Left cardiac atrium (tissue), 4 donors: Measurements from ENCODE around the gene KAT14. TPM values are rescaled to one million over a fixed set of nuclear protein-coding genes. Genes with fewer than 3 reads are reported as not detected.
"Not testable (repeated sequence)": the region's sequence is repeated elsewhere in the genome, so short reads cannot be mapped to it uniquely, and the experiment has no call there.

Experiments
- ATAC-seq, 2 donors: fragments of 200-7000 bp; cut with Tn5 transposase; one replicate each; pipeline ENCODE4 v1.9.1; 2020; ENCODE audit warnings: mild to moderate bottlenecking in 2 of 2, moderate library complexity in 2 of 2
- DNase-seq: peaks from one replicate; pipeline ENCODE4 v3.0.0-alpha.2; 2020
- intact Hi-C, 2 donors: fragments of 100-400 bp; cut with DNase I; formaldehyde crosslinking; loops; one replicate each; pipeline versions ENCODE4 v1.14.1 to v1.15.1; 2022 to 2023
- total RNA-seq, 2 donors: library from RNA; stranded (reverse); fragmentation: NEBNext Ultra II Directional; extraction: Animal tissue kit (Norgen Biotek cat#: 25700); gene quantifications; one replicate each; pipeline ENCODE4 v1.2.1, GENCODE V29; 2021
- donor health status: DM: no; HTN: yes; CAD: no.
- donor health status: DM: no; HTN: yes; CAD: no; lungs with severe emphysema.
- donor health status: DM: yes; HTN: yes; CAD: no.
- donor health status: Dilated cardiomyopathy.

Gene KAT14
- total RNA-seq, 2 donors from 2014 or later, result 8.5 to 10.0 TPM

DNA sequence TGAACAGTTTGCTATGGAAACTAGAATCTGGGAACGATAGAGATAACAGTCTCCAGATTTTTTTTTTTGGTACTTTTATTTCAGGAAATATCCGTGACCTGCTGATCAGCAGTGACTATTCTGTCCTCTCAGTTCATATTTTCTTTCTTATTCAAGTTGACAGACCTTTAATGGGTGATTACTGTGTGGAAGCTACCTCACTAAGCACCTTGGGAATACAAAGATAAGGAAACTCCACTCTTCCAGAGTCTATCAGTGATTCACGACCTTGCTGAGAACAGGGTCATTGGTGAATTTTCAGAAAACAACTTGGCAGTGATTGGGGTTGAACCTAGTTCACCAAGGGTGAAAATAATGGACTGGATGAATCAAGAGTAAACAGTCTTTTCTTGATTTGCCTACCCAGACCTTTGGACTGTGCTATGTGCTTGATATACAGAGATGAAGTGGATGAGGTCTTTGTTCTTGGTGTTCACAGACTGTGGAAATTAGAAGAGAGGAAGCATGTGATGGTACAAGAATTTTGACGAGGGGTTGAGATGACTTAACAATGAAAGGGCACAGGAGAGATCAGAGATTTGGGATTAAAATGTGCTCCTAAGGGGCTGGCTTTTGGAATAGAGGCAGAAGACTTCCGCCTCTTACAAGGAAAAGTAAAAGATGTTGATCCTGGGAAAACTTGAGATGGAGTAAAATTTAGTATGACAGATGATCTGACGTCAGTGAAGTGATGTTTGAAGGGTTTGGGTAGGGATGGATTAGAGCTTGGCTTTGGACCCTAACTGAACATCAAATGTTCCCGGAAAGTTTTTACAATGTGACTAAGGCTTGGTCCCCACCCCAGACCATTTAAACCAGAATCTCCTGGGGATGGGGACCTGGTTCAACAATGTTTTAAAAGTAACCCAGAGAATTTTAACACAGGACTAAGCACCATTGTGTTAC lies 1.2 kb downstream of the KAT14 start:
- intact Hi-C loops, result loop anchor here in 1 of 2 donors (5.0 kb wide), 2 partner anchors 148 to 477 kb away; partner anchors contain the start of gene ZNF133
- DNase-seq (no peak), ATAC-seq (no peak)

GRCh38 chr20:18139832-18140231 lies 2.2 kb downstream of the KAT14 start:
- ATAC-seq, result no peak
- DNase-seq, result no peak
- intact Hi-C loops, result loop anchor here in 1 of 2 donors (5.0 kb wide), 2 partner anchors 147 to 478 kb away; partner anchors contain the start of gene ZNF133

DNA sequence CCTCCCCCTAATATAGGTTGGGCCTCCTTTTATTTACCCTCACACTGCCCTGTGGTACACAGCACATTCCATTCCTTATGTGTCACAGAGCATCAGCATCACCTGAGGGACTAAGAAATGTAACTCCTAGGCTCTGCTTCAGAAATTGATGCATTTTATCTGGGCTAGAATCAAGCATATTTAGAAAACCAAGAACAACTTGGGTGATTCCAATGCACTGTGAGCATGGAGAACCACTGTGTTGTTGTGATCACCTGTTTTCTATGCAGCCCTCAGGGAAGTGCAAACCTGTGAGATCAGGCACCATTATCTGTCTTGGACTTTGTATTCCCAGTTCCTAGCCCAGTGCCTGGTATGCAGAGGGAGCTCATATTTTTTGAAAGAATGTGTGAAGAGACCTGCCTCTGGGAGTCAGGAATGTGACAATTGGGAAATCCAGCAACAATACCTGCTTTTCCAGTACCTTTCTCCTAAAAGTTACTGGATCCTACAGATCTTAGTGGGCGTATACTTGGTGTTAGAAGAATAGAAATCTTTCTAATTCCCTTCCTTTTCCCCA lies 7.0 kb downstream of the KAT14 start:
- DNase-seq (no peak), ATAC-seq (no peak)
- intact Hi-C loops, result no loop called here

DNA sequence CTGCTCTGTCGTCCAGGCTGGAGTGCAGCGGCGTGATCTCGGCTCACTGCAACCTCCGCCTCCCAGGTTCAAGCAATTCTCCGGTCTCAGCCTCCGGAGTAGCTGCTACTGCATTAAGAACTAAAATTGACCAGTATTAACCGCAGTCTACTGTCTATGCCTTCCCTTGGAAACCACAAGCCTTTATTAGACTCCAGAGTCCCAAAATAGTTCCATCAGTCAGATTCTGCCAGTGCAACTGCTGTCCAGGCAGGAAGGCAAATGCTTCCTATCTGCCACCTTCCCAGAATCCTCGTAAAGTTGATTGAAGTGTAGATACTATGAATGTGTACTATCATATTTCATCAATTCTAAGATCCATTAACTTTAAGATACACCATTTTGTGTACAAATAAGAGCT lies 16.7 kb downstream of the KAT14 start:
- ATAC-seq, result no peak
- no peak for DNase-seq
- intact Hi-C loops, result no loop called here

DNA sequence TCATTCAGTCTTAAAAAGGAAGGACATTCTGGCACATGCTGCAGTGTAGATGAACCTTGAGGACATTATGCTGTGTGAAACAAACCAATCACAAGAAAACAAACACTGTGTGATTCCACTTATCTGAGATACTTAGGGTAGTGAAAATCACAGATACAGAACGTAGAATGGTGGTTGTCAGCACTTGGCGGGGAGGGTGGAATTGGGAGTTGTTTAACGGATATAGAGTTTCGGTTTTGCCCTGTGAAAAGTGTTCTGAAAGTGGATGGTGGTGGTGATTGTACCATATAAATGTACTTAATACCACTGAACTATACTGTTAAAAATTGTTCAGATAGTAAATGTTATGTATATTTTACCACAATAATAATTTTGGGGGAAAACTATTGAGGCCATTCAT lies 18.4 kb downstream of the KAT14 start:
- intact Hi-C loops, result no loop called here
- no peak for ATAC-seq
- DNase-seq, result no peak

DNA sequence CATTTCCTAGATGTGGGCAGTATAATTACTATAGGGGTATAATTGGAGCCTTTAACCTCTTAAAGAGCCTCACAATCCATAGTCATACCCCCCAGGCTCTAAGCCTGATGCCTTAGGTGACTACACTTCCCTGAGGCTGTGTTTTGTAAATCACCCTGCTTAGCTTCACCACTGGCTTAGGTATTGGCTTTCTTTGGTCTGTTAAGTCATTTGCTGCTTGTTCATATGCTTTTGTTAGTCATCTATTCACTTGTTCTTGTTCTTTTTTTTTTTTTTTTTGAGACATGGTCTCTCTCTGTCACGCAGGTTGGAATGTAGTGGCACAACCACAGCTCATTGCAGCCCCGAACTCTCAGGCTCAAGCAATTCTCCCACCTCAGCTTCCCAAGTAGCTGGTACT lies 26.7 kb downstream of the KAT14 start:
- ATAC-seq, result no peak
- intact Hi-C loops, result no loop called here
- no peak for DNase-seq

- intact Hi-C loops, result no loop called here
- ATAC-seq, result no peak
These were observed 27.9 kb downstream of the KAT14 start for GRCh38 chr20:18165553-18165952.

DNA sequence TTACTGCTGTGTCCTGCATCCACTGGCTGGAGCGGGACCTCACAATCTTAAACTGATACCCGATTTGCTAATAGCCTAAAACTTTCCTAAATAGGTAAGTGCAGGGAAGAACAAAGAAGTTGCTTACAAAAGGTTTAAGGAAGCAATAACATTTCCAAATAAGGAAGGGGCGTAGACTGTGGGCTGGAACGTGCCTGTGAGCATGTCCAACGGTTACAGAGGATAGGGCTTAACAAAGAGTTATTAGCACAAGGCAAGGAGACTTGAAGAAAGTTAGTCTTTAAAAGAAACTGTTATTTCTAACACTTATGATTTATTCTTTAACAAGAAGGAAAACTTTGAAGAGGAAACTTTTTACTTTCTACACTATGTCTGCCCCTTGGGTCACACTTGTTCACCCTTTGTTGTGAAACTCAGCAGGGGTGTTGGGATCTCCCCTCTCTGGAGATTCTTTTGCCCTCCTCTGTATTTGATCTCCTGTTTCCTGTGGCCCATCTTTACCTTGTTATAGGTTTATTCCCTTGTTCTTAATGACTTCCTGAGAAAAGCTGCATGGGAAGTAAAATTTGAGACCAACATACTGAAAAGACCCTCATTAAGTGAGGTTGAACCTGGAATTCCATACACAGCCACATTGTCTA lies 28.7 kb downstream of the KAT14 start:
- DNase-seq, result no peak
- intact Hi-C loops, result no loop called here
- ATAC-seq, result no peak

More at GRCh38 chr20:18165553-18165952, 27.9 kb downstream of the KAT14 start:
- no peak for DNase-seq

GRCh38 chr20:18166950-18167349 lies 29.3 kb downstream of the KAT14 start:
- ATAC-seq, result no peak
- intact Hi-C loops, result no loop called here
- no peak for DNase-seq

- DNase-seq (no peak), ATAC-seq (no peak)
- intact Hi-C loops, result no loop called here
These were observed 34.7 kb downstream of the KAT14 start for GRCh38 chr20:18172379-18172778.

DNA sequence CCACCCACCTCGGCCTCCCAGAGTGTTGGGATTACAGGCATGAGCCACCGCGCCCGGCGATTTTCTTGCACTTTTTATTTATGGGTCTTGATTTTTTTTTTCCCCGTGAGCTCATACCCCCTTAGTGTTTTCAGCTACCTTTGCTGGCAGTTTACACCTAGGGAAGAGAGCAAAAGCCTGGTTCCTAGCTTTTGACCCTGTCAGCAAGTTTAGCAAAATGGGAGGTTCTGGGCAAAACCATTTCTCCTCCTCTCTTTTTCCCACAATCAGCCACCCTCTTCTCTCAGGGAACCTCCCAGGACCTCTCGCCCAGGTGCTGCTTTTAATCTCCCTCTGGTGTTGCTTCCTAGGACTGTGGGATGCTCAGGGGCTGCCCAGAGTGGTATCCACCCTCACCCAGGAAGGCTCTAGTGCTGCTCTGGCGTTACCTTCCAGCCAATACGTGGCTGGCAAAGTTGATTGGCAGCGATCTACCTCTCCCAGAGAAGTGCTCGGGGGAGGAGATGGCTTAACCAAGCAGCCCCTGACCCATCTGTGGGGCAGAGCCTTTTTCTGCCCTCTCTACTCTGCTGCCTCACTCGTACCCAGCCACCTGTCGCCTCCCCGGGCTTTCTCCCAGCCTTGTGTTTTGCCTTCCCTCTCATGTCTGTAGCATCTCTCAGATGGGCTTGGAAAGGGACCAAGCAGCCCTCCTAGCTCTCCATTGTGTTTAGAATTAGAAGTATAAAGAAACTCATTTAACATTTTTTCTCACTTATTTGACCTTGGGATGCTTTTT lies 37.4 kb downstream of the KAT14 start:
- no peak for ATAC-seq
- no peak for DNase-seq
- intact Hi-C loops, result no loop called here

DNA sequence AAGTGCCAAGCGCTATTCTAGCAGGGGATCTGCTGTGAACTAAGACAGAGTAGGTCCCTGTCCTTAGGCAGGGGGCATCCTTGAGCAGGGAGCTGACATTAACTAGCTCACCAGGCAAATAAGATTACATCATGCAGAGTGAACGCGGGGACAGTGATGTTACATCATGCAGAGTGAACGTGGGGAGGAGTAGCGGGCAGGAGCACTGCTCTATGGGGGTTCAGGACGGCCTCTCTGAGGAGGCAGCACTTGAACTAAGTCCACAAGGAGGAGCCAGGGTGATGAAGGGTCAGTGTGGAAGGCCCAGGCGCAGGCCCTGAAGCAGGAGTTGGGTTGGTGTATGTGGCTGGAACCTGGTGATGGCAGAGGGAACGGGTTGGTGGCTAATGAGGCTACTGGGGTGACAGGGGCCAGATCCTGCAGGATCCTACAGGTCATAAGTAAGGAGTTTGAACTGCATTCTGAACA lies 38.7 kb downstream of the KAT14 start:
- intact Hi-C loops, result no loop called here
- DNase-seq (no peak), ATAC-seq (no peak)

DNA sequence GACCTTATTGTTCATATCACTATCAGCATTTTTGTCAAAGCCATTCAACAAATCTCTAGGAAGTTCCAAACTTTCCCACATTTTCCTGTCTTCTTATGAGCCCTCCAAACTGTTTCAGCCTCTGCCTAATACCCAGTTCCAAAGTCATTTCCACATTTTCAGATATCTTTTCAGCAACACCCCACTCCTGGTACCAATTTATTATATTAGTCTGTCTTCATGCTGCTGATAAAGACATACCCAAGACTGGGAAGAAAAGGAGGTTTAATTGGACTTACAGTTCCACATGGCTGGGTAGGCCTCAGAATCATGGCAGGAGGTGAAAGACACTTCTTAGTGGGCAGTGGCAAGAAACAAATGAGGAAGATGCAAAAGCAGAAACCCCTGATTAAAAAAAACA lies 42.7 kb downstream of the KAT14 start:
- ATAC-seq, DNase-seq, intact Hi-C loops: not testable (repeated sequence)

- intact Hi-C loops, result no loop called here
- DNase-seq (no peak), ATAC-seq (no peak)
These were observed 43.2 kb downstream of the KAT14 start for GRCh38 chr20:18180815-18181214.

- ATAC-seq (no peak), DNase-seq (no peak)
- intact Hi-C loops, result no loop called here
These were observed 49.4 kb downstream of the KAT14 start for GRCh38 chr20:18187020-18187419.

- DNase-seq (no peak), ATAC-seq (no peak)
These were observed 50.8 kb downstream of the KAT14 start for GRCh38 chr20:18188434-18188833.

DNA sequence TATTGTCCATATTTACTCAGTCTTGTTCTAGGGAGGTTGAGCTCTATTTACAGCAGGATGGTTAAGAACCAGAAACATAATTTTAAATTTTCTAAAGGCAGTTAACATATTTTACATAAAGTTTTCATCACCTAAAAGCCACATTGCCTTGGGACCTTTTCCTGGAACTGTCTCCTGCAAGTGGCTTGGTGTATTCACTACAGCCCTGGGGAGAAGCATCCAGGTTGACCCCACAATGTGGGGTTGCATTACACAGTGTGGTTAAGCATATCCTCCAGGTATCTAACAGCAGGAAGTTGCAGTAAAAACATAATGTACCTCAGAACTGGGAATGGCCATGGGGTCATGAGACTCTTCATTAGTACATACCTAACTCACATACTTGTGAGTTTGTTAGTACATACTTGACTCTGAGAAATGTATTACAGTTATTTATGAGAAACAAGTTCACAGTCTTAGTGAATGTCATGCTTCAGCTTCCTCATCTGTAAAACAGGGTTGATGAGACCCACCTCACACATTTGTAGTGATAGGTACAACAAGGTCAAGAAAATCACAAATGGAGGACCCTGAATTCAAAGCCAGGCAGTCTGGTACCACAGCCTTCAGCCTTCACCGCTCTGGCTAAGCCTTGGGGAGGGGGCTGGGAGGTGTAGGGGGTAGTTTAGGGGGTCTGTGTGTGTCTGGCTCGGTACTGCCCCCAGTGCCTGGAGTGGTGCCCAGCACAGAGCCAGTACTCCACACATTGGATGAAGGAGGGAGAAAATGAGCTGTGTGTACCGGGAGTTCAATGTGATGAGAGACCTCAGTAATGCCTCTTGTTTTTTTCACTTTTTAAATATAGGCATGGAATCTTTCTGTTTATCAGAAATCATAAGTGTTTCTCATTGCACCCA lies 52.9 kb downstream of the KAT14 start:
- DNase-seq, result no peak
- intact Hi-C loops, result no loop called here
- ATAC-seq, result no peak

More at GRCh38 chr20:18188434-18188833, 50.8 kb downstream of the KAT14 start:
- intact Hi-C loops, result no loop called here

DNA sequence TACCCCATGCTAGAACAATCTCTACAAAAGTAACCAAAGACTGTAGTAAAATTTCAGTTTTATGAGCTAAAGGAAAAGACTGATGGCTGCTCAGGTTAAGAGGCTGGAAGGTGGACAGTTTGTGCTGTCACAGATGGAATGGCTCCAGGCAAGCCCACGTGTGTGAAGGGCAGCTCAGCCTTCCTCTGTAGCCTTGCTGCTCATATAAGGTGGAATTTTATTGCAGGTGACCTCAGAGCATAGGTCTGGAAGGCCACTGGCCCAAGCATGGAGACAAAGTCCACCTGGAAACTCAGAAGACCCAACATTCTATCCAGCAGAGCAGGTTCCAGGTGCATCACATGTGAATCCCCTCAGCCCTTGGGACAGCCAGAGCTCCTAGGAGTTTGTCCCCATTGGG lies 53.6 kb downstream of the KAT14 start:
- DNase-seq (no peak), ATAC-seq (no peak)
- intact Hi-C loops, result no loop called here
